NCI-H2171 (cell line): ENCODE data around the gene SLC30A2.
"Not testable (repeated sequence)": the region's sequence is repeated elsewhere in the genome, so short reads cannot be mapped to it uniquely, and the experiment has no call there.

ENCODE experiments used
- DNase-seq: peaks from one replicate; lab custom pipeline; 2025; lab: John Stamatoyannopoulos, UW

Gene SLC30A2

GRCh38 chr1:26045722-26046245 lies at the start of gene SLC30A2:
TSS of gene SLC30A2 (minus strand) at chr1:26046118. CDS start at chr1:26045896, 222 bp downstream.
- no peak for DNase-seq

GRCh38 chr1:26094677-26095383 lies 48.9 kb upstream of the SLC30A2 start:
- peak; percentile 89 for DNase-seq

DNA sequence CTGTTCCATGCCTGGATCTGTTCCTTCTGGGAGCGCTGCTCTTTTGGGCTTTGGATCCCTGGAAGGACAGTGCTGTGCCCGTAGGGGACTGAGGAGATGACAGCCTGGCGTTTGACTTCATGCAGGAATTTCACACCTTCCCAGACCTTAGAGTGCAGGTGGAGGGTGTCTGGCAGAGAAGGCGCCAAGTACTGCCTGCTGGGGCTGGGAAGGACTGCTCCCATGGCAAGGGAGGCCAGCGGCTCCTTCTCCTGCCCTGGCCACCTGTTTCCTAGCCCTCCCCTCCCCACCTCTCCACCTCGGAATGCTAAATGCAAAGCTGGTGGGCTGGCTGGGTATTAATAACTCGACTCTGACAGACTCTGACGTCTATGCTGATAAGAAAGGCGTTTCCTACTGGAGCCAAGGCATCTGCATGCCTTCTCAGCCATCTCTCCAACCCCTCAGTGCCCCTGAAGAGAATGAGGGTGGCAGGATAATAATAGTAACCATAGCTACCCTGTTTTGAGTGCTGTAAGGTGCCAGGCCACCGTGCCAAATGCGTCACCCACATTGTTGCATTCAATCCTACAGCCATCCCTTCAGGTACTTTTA lies 48.3 kb upstream of the SLC30A2 start:
- DNase-seq = peak; percentile 48

DNA sequence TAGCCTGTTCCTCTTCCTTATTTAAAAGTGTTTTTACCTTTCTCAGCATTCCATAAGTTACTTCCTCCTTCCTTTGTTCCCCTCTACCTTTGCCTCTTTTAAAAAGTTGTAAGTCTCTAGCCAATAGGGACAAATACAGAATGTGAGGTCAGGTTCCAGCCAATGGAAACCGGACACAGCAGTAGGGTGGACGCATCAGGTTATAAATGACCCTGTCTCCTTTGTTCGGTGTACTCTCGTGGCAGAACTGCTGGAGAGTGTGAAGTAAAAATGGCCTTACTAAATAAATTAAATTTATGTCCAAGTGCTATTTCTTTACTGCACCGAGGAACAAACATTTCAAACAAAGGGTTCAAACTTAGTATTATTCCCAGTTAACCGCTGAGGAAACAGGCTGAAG lies 47.7 kb upstream of the SLC30A2 start:
- not testable (repeated sequence) for DNase-seq

GRCh38 chr1:26092422-26092821 lies 46.5 kb upstream of the SLC30A2 start:
- DNase-seq = no peak

DNA sequence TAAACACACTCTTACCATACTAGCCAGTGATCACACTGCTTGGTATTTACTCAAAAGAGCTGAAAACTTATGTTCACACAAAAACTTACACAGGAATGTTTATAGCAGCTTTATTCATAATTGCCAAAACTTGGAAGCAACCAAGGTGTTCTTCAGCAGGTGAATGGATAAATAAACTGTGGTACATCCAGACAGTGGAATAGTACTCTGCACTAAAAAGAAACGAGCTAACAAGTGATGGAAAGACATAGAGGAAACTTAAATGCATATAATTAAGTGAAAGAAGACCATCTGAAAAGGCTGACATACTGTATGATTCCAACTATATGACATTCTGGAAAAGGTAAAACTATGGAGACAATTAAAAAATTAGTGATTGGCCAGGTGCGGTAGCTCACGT lies 45.0 kb upstream of the SLC30A2 start:
- DNase-seq = no peak

GRCh38 chr1:26089125-26089524 lies 43.2 kb upstream of the SLC30A2 start:
- no peak for DNase-seq

GRCh38 chr1:26084844-26085243 lies 38.9 kb upstream of the SLC30A2 start:
- no peak for DNase-seq

DNA sequence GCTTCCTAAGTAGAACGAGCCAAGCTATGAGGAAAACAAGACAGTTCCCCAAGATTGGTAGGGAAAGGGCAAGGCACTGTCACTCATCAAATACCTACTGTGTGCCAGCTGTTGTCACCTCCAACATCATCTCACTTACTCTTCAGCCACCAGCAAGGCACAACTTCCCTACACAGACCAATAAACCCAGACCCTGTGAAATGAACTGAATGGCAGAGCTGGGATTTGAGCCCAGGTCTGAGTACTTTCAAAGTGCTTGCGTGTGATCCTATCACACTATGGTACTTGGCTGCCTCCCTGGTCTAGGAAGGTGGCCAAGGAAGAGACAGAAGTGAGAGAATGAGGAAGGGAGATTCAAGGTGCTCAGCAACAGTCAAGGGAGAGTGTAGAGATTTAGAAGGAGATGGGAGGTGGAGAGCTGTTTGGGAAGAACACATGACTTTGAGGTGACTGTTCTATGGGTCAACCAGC lies 38.2 kb upstream of the SLC30A2 start:
- no peak for DNase-seq

DNA sequence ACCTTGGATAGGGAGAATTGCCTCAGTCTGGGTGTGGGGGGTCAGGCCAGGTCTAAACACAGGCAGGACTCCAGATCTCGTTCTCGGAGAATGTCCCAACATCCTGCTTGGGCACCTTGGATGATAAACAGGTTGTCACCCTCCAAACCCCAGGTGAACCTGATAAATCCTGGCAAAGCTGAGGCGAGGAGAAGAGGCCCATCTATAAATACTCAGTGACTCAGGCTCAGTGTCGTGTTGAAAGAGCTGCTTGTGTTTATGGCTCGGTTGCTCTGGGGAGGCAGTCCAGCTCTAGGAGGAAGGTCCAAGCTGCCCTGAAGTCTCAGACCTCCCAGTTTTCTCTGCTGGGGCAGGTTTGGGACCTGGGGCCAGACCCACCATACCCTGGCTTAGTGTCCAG lies 37.3 kb upstream of the SLC30A2 start:
- no peak for DNase-seq

- DNase-seq = no peak
These were observed 36.1 kb upstream of the SLC30A2 start for GRCh38 chr1:26082020-26082350.

GRCh38 chr1:26081267-26082019 lies 35.5 kb upstream of the SLC30A2 start:
- no peak for DNase-seq

DNA sequence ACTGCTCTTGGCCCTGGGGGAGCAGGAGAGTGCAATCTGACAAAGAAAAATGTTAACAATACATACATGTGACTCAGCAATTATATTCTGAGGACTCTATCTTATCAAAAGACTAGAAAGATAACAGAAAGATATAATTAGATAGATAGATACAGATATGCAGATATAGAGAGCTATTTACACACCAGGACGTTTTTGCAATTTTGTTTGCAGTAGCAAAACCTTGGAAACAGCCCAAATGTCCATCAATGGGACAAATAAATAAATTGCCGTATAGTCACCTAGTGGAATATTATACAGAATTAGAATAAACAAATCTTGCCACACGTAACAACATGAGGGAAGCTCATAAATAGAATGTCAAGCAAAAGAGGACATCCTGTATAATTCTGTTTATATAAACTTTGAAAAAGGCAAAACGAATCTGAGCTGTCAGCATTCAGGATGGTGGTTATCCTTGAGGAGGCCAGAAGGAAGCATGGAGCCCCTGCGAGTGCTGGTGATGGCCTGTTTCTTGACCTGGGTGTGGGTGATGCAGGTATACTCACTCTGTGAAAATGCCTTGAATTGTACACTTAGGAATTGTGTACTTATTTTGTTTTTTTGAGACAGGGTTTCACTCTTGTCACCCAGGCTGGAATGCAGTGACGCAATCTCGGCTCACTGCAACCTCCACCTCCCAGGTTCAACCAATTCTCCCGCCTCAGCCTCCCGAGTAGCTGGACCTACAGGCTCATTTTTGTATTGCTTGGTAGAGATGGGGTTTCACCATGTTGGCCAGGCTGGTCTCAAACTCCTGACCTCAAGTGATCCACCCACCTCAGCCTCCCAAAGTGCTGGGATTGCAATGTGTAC lies 34.3 kb upstream of the SLC30A2 start:
- no peak for DNase-seq

GRCh38 chr1:26079178-26079563 lies 33.3 kb upstream of the SLC30A2 start:
- peak; percentile 6 for DNase-seq

GRCh38 chr1:26078286-26079177 lies 32.6 kb upstream of the SLC30A2 start:
- no peak for DNase-seq

GRCh38 chr1:26077524-26077923 lies 31.6 kb upstream of the SLC30A2 start:
- no peak for DNase-seq

- no peak for DNase-seq
These were observed 29.7 kb upstream of the SLC30A2 start for GRCh38 chr1:26075421-26076144.

- no peak for DNase-seq
These were observed 26.4 kb upstream of the SLC30A2 start for GRCh38 chr1:26072305-26072704.

DNA sequence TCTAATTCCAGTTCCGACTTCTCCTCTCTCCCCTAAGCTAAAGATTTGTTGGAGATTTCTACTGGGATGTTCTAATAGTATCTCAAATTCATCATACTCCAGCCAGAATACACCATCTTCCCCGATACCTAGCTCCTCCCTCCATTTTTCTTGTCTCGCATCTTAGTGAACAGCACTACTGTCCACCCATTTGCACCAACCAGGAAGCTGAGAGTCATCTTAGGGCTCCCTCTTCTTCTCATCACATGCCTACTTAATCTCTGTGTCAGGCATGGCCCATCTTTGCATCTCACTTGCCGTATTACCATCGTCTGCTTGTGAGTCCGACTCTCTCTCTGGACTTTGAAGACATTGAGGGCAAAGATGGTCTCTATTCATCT lies 25.0 kb upstream of the SLC30A2 start:
- no peak for DNase-seq

GRCh38 chr1:26070296-26070962 lies 24.5 kb upstream of the SLC30A2 start:
- DNase-seq = no peak
